Activated CD4-positive, alpha-beta T cell treated with anti-CD3 and anti-CD28 coated beads, Interleukin-2, Interleukin-4, amounts not matched to agents 100 ng/mL and 50 ng/mL, durations not matched to agents 16 hours and 8 hours (primary cell): ENCODE data around the gene LAMB4.

ENCODE experiments used
- DNase-seq: peaks from one replicate; pipeline ENCODE4 v3.0.0-alpha.2; 2020; ENCODE audit warnings: low spot score

The LAMB4 gene

DNA sequence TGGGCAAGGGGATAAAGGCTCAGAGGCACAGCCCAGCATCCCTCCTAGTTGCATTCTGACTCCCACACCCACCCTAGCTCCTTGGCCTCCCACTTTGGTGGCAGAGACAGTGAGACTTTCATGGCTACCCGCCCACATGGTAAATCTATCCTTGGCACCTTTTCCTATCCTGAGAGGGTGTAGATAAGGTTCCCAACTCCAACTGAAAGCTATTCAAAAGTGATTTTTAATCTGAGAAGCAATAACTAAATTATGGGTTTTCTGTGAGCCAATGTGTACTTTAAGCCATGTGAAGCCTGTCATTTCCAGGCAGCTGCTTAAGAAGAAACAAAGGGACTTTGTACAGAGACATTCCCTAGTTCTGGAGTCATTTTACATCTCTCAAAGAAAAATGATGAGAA is 136.3 kb downstream of the LAMB4 start:
- DNase-seq = no peak

DNA sequence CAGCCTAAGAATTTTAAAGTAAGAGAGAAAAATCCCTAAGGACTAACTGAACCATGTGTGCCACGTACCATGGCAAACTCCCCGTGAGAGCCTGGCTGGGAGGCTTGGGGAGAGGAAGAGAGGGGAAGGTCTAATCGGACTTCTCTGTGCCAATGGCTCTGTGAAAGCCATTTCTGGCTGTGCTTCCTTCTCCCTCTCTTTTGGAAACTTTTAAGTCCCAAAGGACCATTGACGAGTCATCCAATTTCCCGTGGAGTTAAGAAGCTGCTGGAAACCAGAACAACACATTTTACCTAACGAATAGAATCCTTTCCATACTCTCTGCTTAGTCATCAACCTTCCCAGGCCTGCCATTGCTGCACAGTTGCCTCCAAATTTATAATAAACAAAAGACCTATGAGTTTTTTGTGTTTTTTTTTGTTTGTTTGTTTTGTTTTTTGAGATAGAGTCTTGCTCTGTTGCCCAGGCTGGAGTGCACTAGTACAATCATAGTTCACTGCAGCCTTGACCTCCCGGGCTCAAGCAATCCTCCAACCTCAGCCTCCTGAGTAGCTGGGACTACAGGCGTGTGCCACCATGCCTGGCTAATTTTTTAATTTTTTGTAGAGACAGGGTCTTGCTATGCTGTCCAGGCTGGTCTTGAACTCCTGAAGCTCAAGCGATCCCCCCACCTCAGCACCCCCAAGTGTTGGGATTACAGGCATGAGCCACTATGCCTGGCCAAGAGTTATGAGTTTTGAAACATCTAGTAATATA is 140.4 kb downstream of the LAMB4 start:
- no peak for DNase-seq

GRCh38 chr7:107982918-107983389 is 147.2 kb downstream of the LAMB4 start:
- no peak for DNase-seq

DNA sequence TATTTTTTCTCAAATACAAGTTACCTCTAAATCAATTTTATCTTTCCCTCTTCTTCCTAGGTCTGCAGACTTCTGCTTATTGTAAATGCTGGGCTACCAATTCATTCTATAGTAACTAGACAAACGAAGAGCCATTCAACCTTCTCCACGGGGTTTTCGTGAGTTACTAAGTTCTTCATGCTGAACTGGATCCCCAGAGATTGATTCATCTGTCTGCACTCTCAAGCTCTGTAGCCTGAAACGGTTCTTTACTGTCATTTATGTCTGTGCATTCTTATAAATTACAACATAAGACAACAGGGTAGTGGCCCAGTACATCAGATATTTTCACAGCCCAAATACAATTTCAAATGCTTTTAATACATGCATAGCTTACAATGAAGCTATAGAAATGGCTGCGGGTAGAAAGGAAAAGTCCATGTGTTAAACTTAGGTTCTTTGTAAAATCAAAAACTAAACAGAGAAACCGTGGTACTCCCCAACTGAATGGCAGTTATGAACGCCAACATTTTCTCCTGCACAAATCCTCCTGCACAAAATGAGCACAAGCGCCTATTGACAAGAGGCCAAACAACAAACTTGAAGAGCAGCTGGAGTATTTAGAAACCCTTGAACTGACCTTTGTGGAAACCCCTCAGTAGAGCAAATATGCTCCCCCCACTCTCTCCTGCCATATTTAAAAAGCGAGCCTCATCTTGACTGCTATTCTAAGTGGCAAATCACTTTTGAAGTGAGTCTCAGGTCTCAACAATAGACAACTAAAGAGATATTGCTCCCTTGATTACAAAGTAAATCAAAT is 147.9 kb downstream of the LAMB4 start:
- no peak for DNase-seq

DNA sequence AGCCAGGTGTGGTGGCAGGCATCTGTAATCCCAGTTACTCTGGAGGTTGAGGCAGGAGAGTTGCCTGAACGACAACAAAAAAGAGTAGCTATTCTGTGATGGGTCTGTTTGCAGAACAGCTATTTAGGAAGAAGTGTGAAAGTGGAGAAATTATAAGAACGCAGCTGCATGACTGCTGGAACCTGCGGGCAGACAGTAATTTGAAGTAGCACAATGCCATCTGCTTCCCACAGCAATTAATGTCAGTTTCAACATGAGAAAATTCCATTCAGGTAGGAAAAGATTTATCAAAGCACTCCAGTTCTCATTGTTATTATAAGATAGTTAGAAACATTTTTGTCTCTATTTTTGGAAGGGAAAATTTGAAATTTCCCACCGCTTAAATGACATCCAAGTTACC is 148.7 kb downstream of the LAMB4 start:
- DNase-seq = no peak

- no peak for DNase-seq
Observed at GRCh38 chr7:107980671-107981190, 149.4 kb downstream of the LAMB4 start.

DNA sequence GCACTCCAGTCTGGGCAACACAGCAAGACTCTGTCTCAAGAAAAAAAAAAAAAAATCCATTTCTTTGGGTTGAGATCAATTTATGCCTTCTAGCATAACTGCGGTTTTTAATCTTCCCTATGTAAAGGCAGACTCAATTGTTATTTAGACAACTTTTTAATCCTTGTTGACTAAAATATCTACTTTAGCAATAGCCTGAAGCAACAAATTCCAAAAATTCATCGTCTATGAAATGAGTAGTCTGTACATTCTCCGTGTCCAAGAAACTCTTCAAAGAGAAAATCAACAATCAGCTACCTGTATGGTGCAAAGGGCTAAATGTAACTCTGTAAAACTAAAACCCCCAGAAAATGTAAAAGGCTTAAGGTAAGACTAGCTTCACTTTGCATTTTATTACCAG is 150.0 kb downstream of the LAMB4 start:
- no peak for DNase-seq

GRCh38 chr7:107978815-107979408 is 151.2 kb downstream of the LAMB4 start:
- DNase-seq = no peak

- no peak for DNase-seq
Observed at GRCh38 chr7:107977048-107977447, 153.1 kb downstream of the LAMB4 start.

DNA sequence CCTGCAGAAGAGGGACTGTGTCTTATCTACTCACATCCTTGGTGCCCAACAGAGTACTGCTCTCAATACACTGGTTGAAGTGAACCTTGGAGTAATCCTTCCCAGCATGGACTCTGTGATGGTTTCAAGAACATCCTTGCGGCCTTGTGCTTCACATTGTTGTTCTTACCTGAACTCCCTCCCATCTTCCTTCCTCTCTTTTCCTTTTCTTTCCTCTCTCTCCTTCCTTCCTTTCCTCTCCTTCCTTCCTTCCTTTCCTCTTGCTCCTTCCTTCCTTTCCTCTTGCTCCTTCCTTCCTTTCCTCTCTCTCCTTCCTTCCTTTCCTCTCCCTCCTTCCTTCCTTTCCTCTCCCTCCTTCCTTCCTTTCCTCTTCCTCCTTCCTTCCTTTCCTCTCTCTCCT is 153.5 kb downstream of the LAMB4 start:
- no peak for DNase-seq

GRCh38 chr7:107975394-107976013 is 154.7 kb downstream of the LAMB4 start:
- DNase-seq = no peak

DNA sequence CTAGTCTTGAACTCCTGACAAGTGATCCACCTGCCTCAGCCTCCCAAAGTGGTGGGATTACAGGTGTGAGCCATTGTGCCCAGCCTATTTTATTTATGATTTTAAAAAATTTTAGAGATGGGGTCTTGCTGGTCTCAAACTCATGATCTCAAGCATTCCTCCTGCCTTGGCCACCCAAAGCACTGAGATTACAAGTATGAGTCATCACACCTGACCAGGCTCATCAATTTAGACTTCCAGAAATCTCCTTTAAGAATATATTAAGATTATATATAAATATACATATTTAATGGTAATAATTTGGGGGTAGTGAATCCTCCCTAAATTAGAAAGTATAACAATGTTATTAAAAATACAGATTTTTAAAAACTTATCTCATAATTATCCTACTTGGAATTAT is 156.3 kb downstream of the LAMB4 start:
- DNase-seq = no peak
